Subcutaneous adipose tissue (tissue), 4 donors: ENCODE measurements around the gene ULBP1. TPM values are rescaled to one million over a fixed set of nuclear protein-coding genes. Genes with fewer than 3 reads are reported as not detected.

Experiments used
- CTCF ChIP-seq: fragments of 450-650 bp; IDR thresholded peaks from one replicate; pipeline ENCODE4 v1.5.1; 2016; ENCODE audit warnings: low read depth, mild to moderate bottlenecking, control low read depth, antibody characterized with exemption, moderate library complexity
- total RNA-seq, 4 donors: library from RNA; depleted of rRNA; stranded (reverse); fragments of >200 nt; gene quantifications; one replicate each; pipeline ENCODE4 v1.1.0, GENCODE V29; 2016

Gene ULBP1
- total RNA-seq, 4 donors from 2014 or later: 0.34 TPM; not detected in 3

- TF ChIP-seq CTCF: no peak
Observed at GRCh38 chr6:149922642-149923326, 41.0 kb upstream of the ULBP1 start, which contains the start of gene RAET1G. RAET1G (minus strand) TSS chr6:149923121; CDS start chr6:149923010, 111 bp downstream.

- no peak for TF ChIP-seq CTCF
Observed at GRCh38 chr6:149923327-149923986, 40.3 kb upstream of the ULBP1 start.

- TF ChIP-seq CTCF: no peak
Observed at GRCh38 chr6:149924206-149924932, 39.4 kb upstream of the ULBP1 start.

- TF ChIP-seq CTCF: no peak
Observed at GRCh38 chr6:149924933-149925252, 38.9 kb upstream of the ULBP1 start.

- TF ChIP-seq CTCF: no peak
Observed at GRCh38 chr6:149925253-149925973, 38.3 kb upstream of the ULBP1 start.

- TF ChIP-seq CTCF: no peak
Observed at GRCh38 chr6:149925974-149926777, 37.6 kb upstream of the ULBP1 start.
